SU-DHL-6 (cell line): Measurements from ENCODE around the gene ELOB.

Experiments
- H2AFZ ChIP-seq: fragments of 200-600 bp; sonication (generic); 2 replicates; pipeline ENCODE4 v1.6.1; 2014; ENCODE audit warnings: low read depth, mild to moderate bottlenecking, moderate library complexity, mixed read lengths, antibody characterized with exemption, low read length; ENCODE audit not compliant: severe bottlenecking
- H3F3A ChIP-seq: fragments of 200-600 bp; shearing (Covaris generic); 2 replicates; pipeline ENCODE4 v1.6.0; 2016; ENCODE audit warnings: antibody characterized with exemption, mild to moderate bottlenecking; ENCODE audit not compliant: insufficient read depth
- H3K27ac ChIP-seq: fragments of 200-600 bp; sonication (generic); 2 replicates; pipeline ENCODE4 v1.5.1; 2016; ENCODE audit warnings: low read depth, mild to moderate bottlenecking, low read length, moderate library complexity, mixed read lengths
- H3K27me3 ChIP-seq: fragments of 200-600 bp; sonication (generic), shearing (Covaris generic); 2 replicates; pipeline ENCODE4 v1.6.0; 2014; ENCODE audit warnings: mild to moderate bottlenecking, low read length
- H3K36me3 ChIP-seq: fragments of 200-600 bp; sonication (generic); 2 replicates; pipeline ENCODE4 v1.6.1; 2014; ENCODE audit warnings: mild to moderate bottlenecking, low read length, mixed read lengths
- H3K4me2 ChIP-seq: fragments of 300-600, 200-600 bp; shearing (Covaris generic), sonication (generic); 2 replicates; pipeline ENCODE4 v1.6.0; 2014; ENCODE audit warnings: low read length, low read depth, mild to moderate bottlenecking; ENCODE audit not compliant: poor library complexity, severe bottlenecking
- H3K4me3 ChIP-seq: fragments of 200-600 bp; sonication (generic); 2 replicates; pipeline ENCODE4 v1.5.1; 2014; ENCODE audit warnings: antibody characterized with exemption, low read length, mild to moderate bottlenecking, mixed read lengths; ENCODE audit not compliant: insufficient read depth, poor library complexity, severe bottlenecking
- H3K79me2 ChIP-seq: fragments of 200-600 bp; sonication (generic); 2 replicates; pipeline ENCODE4 v1.6.1; 2014; ENCODE audit warnings: mild to moderate bottlenecking, low read length, moderate library complexity; ENCODE audit not compliant: insufficient read depth
- H3K9ac ChIP-seq: fragments of 200-600 bp; sonication (generic); 2 replicates; pipeline ENCODE4 v1.7.0; 2014; ENCODE audit warnings: mild to moderate bottlenecking, low read length
- H3K9me2 ChIP-seq: fragments of 200-600 bp; sonication (generic); replicated peaks from 2 replicates; pipeline ENCODE4 v1.6.1; 2014; ENCODE audit warnings: low read length; ENCODE audit not compliant: insufficient read depth
- H3K9me3 ChIP-seq: fragments of 200-600 bp; sonication (generic); 2 replicates; pipeline ENCODE4 v1.6.1; 2014; ENCODE audit warnings: low read length, mixed read lengths; ENCODE audit not compliant: insufficient read depth
- H4K20me1 ChIP-seq: fragments of 200-600 bp; sonication (generic); 2 replicates; pipeline ENCODE4 v1.6.1; 2014; ENCODE audit warnings: low read depth, mild to moderate bottlenecking, antibody characterized with exemption, low read length, moderate library complexity, mixed read lengths
- CTCF ChIP-seq: fragments of 200-600 bp; sonication (generic); IDR thresholded peaks from one replicate; pipeline ENCODE4 v1.5.1; 2017; ENCODE audit warnings: antibody characterized with exemption, mild to moderate bottlenecking, low read length, moderate library complexity; ENCODE audit not compliant: insufficient read depth, poor library complexity, severe bottlenecking
- EZH2phosphoT487 ChIP-seq: fragments of 200-600 bp; sonication (generic), shearing (Covaris generic); conservative IDR thresholded peaks from 2 replicates; pipeline ENCODE4 v1.6.1; 2018; ENCODE audit warnings: mild to moderate bottlenecking, antibody characterized with exemption, low read length, moderate library complexity, mixed read lengths

ELOB gene

GRCh38 chr16:2804728-2805127 is 27.6 kb upstream of the ELOB start:
- no peak overlapping the region for H3K4me2 ChIP-seq
- H3K9ac ChIP-seq, result no peak overlapping the region
- no peak overlapping the region for H3K4me3 ChIP-seq
- H3K9me2 ChIP-seq, result no peaks in the 10 kb centered on the region
- H3K36me3 ChIP-seq, result no peaks in the 10 kb centered on the region
- no peaks in the 10 kb centered on the region for H3K9me3 ChIP-seq
- H3K79me2 ChIP-seq, result no peaks in the 10 kb centered on the region
- no peak overlapping the region for H2AFZ ChIP-seq
- no peaks in the 10 kb centered on the region for H3K27me3 ChIP-seq
- TF ChIP-seq CTCF (no peak), EZH2phosphoT487 (no peak)
- no peak overlapping the region for H3K27ac ChIP-seq
- no peaks in the 10 kb centered on the region for H4K20me1 ChIP-seq
- H3F3A ChIP-seq, result no peaks in the 10 kb centered on the region

- H3K9me3 ChIP-seq, result no peaks in the 10 kb centered on the region
- no peaks in the 10 kb centered on the region for H3K27me3 ChIP-seq
- H3K9me2 ChIP-seq, result no peaks in the 10 kb centered on the region
- H3K36me3 ChIP-seq, result no peaks in the 10 kb centered on the region
- H3K4me2 ChIP-seq, result no peak overlapping the region
- no peaks in the 10 kb centered on the region for H4K20me1 ChIP-seq
- H3K79me2 ChIP-seq, result no peaks in the 10 kb centered on the region
- H3K4me3 ChIP-seq, result no peak overlapping the region
- H2AFZ ChIP-seq, result no peak overlapping the region
- H3K9ac ChIP-seq, result no peak overlapping the region
- no peak overlapping the region for H3K27ac ChIP-seq
- H3F3A ChIP-seq, result no peaks in the 10 kb centered on the region
- TF ChIP-seq EZH2phosphoT487, result no peak
- no peak for TF ChIP-seq CTCF
These were observed 26.6 kb upstream of the ELOB start for GRCh38 chr16:2803545-2804195.

- TF ChIP-seq CTCF (no peak), EZH2phosphoT487 (no peak)
- no peaks in the 10 kb centered on the region for H3K9me3 ChIP-seq
- no peak overlapping the region for H3K4me2 ChIP-seq
- no peaks in the 10 kb centered on the region for H3K27me3 ChIP-seq
- no peak overlapping the region for H3K9ac ChIP-seq
- no peak overlapping the region for H3K27ac ChIP-seq
- H3F3A ChIP-seq, result no peaks in the 10 kb centered on the region
- H4K20me1 ChIP-seq, result no peaks in the 10 kb centered on the region
- H3K4me3 ChIP-seq, result no peak overlapping the region
- no peaks in the 10 kb centered on the region for H3K36me3 ChIP-seq
- no peaks in the 10 kb centered on the region for H3K79me2 ChIP-seq
- no peaks in the 10 kb centered on the region for H3K9me2 ChIP-seq
- H2AFZ ChIP-seq, result no peak overlapping the region
These were observed 22.8 kb upstream of the ELOB start for GRCh38 chr16:2799859-2800226.
